Measurements from ENCODE around the gene RPS6KL1.

GRCh38 chr14:74890262-74890661 lies 32.8 kb downstream of the RPS6KL1 start:
- no peak for TF ChIP-seq POLR2AphosphoS5 (IDR thresholded peaks at IDR 0.05)
- TF ChIP-seq CTCF (IDR thresholded peaks at IDR 0.05; ENCODE audit: poor library complexity, severe bottlenecking) = no peak
- TF ChIP-seq RAD21 (conservative IDR thresholded peaks at IDR 0.05) = no peak
- no peak for TF ChIP-seq MXI1 (conservative IDR thresholded peaks at IDR 0.05; ENCODE audit: poor library complexity, severe bottlenecking)
- no peak for TF ChIP-seq TAF1 (IDR thresholded peaks at IDR 0.05; ENCODE audit: low read depth)
- TF ChIP-seq, protein P1, sequence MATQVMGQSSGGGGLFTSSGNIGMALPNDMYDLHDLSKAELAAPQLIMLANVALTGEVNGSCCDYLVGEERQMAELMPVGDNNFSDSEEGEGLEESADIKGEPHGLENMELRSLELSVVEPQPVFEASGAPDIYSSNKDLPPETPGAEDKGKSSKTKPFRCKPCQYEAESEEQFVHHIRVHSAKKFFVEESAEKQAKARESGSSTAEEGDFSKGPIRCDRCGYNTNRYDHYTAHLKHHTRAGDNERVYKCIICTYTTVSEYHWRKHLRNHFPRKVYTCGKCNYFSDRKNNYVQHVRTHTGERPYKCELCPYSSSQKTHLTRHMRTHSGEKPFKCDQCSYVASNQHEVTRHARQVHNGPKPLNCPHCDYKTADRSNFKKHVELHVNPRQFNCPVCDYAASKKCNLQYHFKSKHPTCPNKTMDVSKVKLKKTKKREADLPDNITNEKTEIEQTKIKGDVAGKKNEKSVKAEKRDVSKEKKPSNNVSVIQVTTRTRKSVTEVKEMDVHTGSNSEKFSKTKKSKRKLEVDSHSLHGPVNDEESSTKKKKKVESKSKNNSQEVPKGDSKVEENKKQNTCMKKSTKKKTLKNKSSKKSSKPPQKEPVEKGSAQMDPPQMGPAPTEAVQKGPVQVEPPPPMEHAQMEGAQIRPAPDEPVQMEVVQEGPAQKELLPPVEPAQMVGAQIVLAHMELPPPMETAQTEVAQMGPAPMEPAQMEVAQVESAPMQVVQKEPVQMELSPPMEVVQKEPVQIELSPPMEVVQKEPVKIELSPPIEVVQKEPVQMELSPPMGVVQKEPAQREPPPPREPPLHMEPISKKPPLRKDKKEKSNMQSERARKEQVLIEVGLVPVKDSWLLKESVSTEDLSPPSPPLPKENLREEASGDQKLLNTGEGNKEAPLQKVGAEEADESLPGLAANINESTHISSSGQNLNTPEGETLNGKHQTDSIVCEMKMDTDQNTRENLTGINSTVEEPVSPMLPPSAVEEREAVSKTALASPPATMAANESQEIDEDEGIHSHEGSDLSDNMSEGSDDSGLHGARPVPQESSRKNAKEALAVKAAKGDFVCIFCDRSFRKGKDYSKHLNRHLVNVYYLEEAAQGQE (IDR thresholded peaks at IDR 0.05; ENCODE audit: borderline replicate concordance) = no peak
- TF ChIP-seq EZH2 (IDR thresholded peaks at IDR 0.05; ENCODE audit: borderline replicate concordance, insufficient read depth, low read length, poor library complexity, severe bottlenecking) = no peak
- TF ChIP-seq EP300 (conservative IDR thresholded peaks at IDR 0.05; ENCODE audit: poor library complexity, severe bottlenecking) = no peak
